Measurements from ENCODE around the gene MYLK.
"Not testable (repeated sequence)": the region's sequence is repeated elsewhere in the genome, so short reads cannot be mapped to it uniquely, and the experiment has no call there.

DNA sequence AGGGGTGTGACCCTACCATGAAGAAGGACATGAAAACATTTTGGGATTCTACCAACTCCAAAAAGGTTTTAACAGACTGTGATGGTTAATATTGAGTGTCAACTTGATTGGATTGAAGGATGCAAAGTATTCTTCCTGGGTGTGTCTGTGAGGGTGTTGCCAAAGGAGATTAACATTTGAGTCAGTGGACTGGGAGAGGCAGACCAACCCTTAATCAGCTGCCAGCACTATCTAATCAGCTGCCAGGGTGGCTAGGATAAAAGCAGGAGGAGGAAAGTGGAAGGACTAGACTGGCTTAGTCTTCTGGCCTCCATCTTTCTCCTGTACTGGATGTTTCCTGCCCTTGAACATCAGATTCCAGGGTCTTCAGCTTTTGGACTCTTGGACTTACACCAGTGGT lies 283.3 kb downstream of the MYLK start:
- not testable (repeated sequence) for TF ChIP-seq POLR2A (IDR thresholded peaks at IDR 0.05)
- TF ChIP-seq, protein P1, sequence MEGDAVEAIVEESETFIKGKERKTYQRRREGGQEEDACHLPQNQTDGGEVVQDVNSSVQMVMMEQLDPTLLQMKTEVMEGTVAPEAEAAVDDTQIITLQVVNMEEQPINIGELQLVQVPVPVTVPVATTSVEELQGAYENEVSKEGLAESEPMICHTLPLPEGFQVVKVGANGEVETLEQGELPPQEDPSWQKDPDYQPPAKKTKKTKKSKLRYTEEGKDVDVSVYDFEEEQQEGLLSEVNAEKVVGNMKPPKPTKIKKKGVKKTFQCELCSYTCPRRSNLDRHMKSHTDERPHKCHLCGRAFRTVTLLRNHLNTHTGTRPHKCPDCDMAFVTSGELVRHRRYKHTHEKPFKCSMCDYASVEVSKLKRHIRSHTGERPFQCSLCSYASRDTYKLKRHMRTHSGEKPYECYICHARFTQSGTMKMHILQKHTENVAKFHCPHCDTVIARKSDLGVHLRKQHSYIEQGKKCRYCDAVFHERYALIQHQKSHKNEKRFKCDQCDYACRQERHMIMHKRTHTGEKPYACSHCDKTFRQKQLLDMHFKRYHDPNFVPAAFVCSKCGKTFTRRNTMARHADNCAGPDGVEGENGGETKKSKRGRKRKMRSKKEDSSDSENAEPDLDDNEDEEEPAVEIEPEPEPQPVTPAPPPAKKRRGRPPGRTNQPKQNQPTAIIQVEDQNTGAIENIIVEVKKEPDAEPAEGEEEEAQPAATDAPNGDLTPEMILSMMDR (IDR thresholded peaks at IDR 0.05), result not testable (repeated sequence)
